DMS53 treated with DMSO at 0.1 percent for 48 hours (cell line): ENCODE measurements around the gene LCE1E.

Experiments
- DNase-seq: peaks from one replicate; lab custom pipeline; 2025; ENCODE audit not compliant: unreplicated experiment; lab: John Stamatoyannopoulos, UW

Gene LCE1E

GRCh38 chr1:152786077-152786476, at the start of gene LCE1E:
Gene LCE1E, plus strand, starts transcription at chr1:152786257. Its CDS starts 1,043 bp downstream, at chr1:152787300.
- no peak for DNase-seq

- DNase-seq, result no peak
Measured at GRCh38 chr1:152737997-152738396, 48.1 kb upstream of the LCE1E start.

- no peak for DNase-seq
Measured at GRCh38 chr1:152739841-152740240, 46.2 kb upstream of the LCE1E start.

- no peak for DNase-seq
Measured at GRCh38 chr1:152741656-152742055, 44.4 kb upstream of the LCE1E start.

GRCh38 chr1:152743371-152744145, 42.5 kb upstream of the LCE1E start:
- DNase-seq, result no peak

GRCh38 chr1:152745289-152745704, 40.8 kb upstream of the LCE1E start:
- DNase-seq, result no peak

- DNase-seq, result no peak
Measured at GRCh38 chr1:152745765-152746444, 40.2 kb upstream of the LCE1E start.

GRCh38 chr1:152747831-152748230, 38.2 kb upstream of the LCE1E start:
- no peak for DNase-seq

GRCh38 chr1:152752225-152752624, 33.8 kb upstream of the LCE1E start:
- DNase-seq, result no peak

GRCh38 chr1:152753586-152753985, 32.5 kb upstream of the LCE1E start:
- no peak for DNase-seq

GRCh38 chr1:152756872-152757271, 29.2 kb upstream of the LCE1E start:
- DNase-seq, result no peak

GRCh38 chr1:152757747-152758146, 28.3 kb upstream of the LCE1E start, which contains the start of gene KPRP:
Gene KPRP, plus strand, starts transcription at chr1:152758025. Its CDS starts 1,564 bp downstream, at chr1:152759589.
- no peak for DNase-seq

GRCh38 chr1:152758636-152759035, 27.4 kb upstream of the LCE1E start:
- DNase-seq, result no peak

GRCh38 chr1:152759453-152760173, 26.4 kb upstream of the LCE1E start:
- DNase-seq, result no peak

GRCh38 chr1:152760551-152761190, 25.4 kb upstream of the LCE1E start:
- DNase-seq, result no peak

- DNase-seq, result no peak
Measured at GRCh38 chr1:152761609-152762213, 24.3 kb upstream of the LCE1E start.

GRCh38 chr1:152768847-152769533, 17.1 kb upstream of the LCE1E start:
- no peak for DNase-seq

- no peak for DNase-seq
Measured at GRCh38 chr1:152770411-152770810, 15.6 kb upstream of the LCE1E start.

GRCh38 chr1:152774875-152775274, 11.2 kb upstream of the LCE1E start, which contains the start of gene LCE1F:
Gene LCE1F, plus strand, starts transcription at chr1:152775140. Its CDS starts 1,232 bp downstream, at chr1:152776372.
- DNase-seq, result no peak

GRCh38 chr1:152776361-152776760, 9.7 kb upstream of the LCE1E start:
- no peak for DNase-seq
